AG09319 (cell line): ENCODE data around the gene MTMR3.

Source experiments
- DNase-seq: peaks from one replicate; pipeline ENCODE4 v3.0.0-alpha.2; 2010; ENCODE audit warnings: low read depth; ENCODE audit errors: extremely low read depth
- CTCF ChIP-seq: IDR thresholded peaks from 2 replicates; pipeline ENCODE4 v1.5.1; 2011; ENCODE audit warnings: low read depth, mild to moderate bottlenecking, inconsistent platforms, low read length, moderate library complexity

The MTMR3 gene

DNA sequence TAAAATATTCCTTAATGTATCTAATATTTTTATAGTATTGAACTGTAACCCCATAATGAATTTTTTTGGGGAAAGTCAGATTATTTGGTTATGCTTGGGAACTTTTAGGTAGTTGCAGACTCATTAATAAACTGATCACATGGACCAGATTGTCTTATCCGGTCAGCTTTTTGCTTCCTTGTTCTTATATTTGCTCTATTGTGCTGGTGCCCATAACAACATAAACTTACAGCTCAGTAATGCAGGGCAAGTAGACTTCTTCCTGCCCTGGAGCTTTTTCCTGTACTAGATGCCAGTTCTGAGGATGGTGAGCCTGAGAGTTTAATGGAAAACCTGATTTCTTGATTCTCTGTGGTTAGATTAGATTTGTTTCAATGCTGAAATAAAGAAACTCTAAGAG lies 53.2 kb downstream of the MTMR3 start:
- TF ChIP-seq CTCF, result no peak
- DNase-seq, result no peak

DNA sequence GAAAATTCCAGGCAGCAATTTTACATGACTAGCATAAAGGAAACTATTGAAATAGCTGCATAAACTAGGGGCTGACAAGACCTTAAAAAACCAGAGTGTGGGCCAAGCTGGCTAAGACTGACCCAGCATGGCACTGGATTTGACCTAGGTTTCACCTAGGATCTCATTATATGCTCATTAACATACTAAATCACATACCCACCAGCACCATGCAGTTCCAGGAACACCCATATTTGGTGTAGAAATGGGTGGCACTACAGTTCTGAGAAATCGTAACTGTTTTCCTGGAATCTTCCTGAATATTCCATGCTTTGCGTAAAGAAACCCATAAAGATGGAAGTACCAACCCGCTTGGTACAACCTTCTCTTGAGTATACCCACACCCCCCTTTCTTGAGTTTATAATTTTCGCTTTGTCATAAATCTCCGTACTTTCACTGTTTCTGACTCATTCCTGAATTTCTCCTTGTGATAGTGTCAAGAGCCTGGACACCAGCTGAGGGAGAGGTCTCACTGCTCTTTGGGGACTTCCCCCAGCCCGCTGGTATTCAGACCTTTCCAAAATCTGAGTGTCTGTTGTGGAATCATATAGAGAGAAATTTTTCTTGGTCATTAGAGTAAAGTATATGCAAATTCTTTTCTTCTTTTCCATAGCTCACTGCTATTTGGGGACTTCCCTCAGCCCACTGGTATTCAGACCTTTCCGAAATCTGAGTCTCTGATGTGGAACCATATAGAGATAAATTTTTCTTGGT lies 55.1 kb downstream of the MTMR3 start:
- no peak for DNase-seq
- TF ChIP-seq CTCF, result no peak

GRCh38 chr22:29940526-29940925 lies 57.6 kb downstream of the MTMR3 start:
- TF ChIP-seq CTCF, result no peak
- no peak for DNase-seq

GRCh38 chr22:29944339-29944738 lies 61.4 kb downstream of the MTMR3 start:
- no peak for TF ChIP-seq CTCF
- no peak for DNase-seq

DNA sequence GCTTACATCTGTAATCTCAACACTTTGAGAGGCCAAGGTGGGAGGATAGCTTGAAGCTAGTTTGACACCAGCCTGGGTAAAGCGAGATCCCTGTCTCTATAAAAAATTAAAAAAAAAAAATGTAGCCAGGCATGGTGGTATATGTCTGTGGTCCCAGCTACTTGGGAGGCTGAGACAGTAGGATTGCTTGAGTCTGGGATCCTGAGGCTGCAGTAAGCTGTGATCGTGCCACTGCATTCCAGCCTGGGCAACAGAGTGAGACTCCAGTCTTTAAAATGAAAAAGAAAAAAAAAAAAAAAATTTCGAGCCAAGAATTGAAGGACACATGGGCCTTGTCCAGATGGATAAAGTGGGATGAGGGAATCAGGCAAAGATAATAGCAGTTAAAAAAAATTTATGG lies 62.5 kb downstream of the MTMR3 start:
- no peak for TF ChIP-seq CTCF
- DNase-seq, result no peak

GRCh38 chr22:29946220-29946619 lies 63.2 kb downstream of the MTMR3 start:
- no peak for DNase-seq
- TF ChIP-seq CTCF, result no peak

DNA sequence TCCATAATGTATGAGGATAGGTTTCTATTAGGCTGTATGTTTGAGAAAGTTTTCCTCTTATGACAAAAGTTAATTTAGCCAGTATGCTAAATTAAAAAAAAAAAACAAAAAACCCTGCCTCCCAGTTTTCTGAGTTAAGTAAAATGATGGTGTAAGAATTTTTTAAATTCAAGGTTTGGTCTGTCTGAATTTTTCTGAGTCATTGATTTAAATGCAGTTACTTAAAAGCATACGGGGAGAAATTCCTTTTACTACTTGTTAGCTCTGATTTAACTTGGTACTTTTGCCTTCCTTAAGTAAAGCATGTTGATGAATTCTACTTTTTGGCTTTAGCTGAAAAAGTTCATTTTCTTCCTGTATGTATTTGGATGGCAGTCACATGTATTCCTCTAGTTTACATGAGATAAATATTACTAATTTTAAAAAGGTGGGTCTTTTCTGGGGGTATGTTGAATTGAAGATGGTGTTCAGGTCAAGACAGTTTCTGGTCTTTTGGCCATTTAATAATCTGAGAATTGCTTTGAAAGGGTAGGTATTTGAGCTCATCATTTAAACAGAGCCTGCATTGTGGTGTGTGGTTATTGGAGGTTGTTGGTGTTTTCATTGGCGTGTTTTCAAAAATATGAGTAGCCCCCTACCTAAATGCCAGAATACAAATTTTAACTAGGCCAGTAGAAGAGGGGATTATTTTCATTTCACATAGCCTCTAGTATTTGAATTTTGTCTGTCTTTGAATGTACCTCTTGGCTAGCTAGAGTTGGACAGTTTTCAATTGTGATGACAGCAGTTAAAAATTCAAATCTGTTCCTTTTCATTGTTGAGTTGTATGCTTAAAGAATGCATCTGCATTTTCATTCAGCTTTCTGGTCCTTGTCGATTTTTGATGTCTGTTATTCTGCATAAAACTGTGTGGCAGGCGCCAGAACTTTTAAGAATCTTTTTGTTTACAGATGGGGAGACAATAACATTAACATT lies 64.7 kb downstream of the MTMR3 start:
- no peak for DNase-seq
- no peak for TF ChIP-seq CTCF
